ENCODE results near the gene FYN.

FYN gene

GRCh38 chr6:111740506-111740905, 132.7 kb downstream of the FYN start:
- no peak for DNase-seq (ENCODE audit: low read depth, low spot score)
- no peak overlapping the region for H3K27ac ChIP-seq

DNA sequence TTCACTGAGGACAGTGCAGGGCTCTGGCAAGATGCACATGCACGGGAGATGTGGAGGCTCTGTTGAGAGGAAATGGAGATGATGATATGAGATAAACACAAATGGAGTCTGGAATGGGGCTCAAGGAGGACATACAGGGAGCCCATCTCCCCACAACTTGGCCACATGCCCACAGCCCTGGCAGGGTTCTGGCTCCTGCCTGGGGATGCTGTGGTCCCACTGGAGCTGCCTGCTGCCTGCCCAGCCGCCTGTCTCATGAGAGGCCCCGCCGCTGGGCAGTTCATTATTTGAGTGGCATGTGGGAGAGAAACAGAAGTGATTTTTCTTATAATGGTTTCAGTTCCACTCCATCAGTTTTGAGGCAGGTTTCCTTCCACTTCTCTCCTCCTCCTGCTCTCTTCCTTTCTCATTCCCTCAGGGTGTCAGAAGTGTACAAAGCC, 134.0 kb downstream of the FYN start:
- H3K27ac ChIP-seq, result no peak overlapping the region
- DNase-seq (ENCODE audit: low read depth, low spot score), result no peak

DNA sequence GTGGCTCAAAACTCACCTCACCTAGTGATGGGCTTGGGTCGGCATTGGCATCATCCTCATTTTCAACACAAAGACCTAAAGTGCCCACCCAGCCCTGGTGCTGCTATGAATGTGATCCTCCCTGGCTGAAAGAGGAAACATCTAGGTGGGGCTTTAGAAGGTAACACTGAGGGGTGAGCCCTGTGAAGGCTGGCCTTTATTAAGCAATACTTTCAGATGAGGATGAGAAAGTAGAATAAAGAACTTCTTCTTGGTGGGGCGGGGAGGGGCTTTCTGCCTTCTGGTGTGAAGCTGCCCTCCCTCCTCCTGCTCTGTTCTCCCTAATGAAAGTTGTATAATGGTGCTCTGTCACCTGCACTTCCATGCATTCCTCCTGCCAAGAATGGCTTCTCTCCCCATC, 134.6 kb downstream of the FYN start:
- no peak overlapping the region for H3K27ac ChIP-seq
- no peak for DNase-seq (ENCODE audit: low read depth, low spot score)

- no peak overlapping the region for H3K27ac ChIP-seq
- DNase-seq (ENCODE audit: low read depth, low spot score), result no peak
These were observed 135.1 kb downstream of the FYN start for GRCh38 chr6:111738156-111738555.

- peak; percentile 18 for DNase-seq (ENCODE audit: low read depth, low spot score)
- H3K27ac ChIP-seq, result no peak overlapping the region
These were observed 136.2 kb downstream of the FYN start for GRCh38 chr6:111737065-111737521.

DNA sequence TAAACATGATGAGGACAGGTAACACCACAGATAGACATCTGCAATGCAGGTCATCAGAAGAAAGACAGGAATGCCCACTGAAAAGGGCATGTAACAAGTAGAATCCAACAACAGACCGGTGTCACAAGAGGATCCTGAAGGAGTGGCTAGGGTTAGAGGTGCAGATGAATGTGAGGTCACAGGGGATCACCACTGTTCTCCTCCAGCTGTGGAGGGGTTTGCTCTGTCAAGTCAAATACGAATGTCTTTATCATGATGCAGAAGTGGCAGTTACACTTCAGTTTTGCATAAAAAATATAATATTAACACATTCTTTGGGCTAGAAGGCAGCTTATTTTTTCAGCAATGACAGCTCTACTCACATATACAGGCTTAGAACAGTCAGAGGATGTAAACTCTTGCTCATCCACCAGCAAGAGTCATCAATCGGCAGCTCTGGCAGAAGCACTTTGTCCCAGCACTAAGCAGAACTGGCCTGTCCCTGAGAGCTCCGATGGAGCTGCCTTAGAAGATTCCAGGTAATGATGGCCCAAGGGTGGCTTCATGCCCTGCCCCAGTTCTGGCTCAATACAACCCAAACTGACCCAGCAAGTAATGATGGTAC, 137.1 kb downstream of the FYN start:
- H3K27ac ChIP-seq, result no peak overlapping the region
- DNase-seq (ENCODE audit: low read depth, low spot score), result no peak

GRCh38 chr6:111734068-111735061, 138.9 kb downstream of the FYN start:
- DNase-seq (ENCODE audit: low read depth, low spot score), result no peak
- no peak overlapping the region for H3K27ac ChIP-seq

DNA sequence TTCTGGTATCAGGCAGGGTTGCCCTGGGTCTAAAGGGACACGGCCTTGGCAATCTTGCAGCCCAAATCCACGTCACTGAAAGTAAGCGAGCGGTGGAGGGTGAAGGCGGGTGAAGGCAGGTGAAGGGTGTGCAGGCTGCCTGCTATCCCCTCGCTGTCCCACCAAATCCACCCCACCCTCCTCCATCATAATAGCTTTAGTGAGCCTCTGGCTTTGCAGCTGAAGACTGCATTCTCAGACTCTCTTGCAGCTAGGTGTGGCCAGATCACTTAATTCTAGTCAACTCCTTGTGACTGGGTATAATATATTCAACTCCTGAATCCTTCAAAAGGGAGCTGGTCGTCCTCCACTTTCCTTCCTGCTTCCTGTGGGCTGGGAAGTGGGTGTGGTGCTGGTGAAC, 140.9 kb downstream of the FYN start:
- no peak for DNase-seq (ENCODE audit: low read depth, low spot score)
- no peak overlapping the region for H3K27ac ChIP-seq

GRCh38 chr6:111731456-111732195, 141.6 kb downstream of the FYN start:
- no peak for DNase-seq (ENCODE audit: low read depth, low spot score)
- no peak overlapping the region for H3K27ac ChIP-seq

GRCh38 chr6:111730864-111731263, 142.4 kb downstream of the FYN start:
- H3K27ac ChIP-seq, result no peak overlapping the region
- no peak for DNase-seq (ENCODE audit: low read depth, low spot score)

DNA sequence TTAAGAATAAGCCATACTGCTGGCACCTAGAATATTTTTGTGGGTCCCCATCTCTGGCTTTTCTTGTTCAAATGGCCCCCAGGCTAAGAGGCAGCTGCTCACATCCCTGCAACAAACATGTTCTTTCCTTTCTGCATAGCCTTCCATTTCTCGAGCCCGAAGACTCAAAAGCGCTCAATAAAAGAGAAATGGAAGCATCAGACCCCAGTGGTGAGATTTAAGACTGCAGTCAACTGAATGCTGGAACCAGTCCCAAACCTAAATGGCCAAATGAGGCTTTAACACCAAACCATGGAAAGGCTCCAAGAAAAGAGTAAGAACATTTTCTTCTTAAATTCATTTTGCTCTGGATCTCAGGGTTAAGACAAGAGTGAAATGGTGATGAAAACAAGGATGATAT, 145.4 kb downstream of the FYN start:
- no peak for DNase-seq (ENCODE audit: low read depth, low spot score)
- no peak overlapping the region for H3K27ac ChIP-seq

- no peak for DNase-seq (ENCODE audit: low read depth, low spot score)
- no peak overlapping the region for H3K27ac ChIP-seq
These were observed 146.2 kb downstream of the FYN start for GRCh38 chr6:111727041-111727440.

DNA sequence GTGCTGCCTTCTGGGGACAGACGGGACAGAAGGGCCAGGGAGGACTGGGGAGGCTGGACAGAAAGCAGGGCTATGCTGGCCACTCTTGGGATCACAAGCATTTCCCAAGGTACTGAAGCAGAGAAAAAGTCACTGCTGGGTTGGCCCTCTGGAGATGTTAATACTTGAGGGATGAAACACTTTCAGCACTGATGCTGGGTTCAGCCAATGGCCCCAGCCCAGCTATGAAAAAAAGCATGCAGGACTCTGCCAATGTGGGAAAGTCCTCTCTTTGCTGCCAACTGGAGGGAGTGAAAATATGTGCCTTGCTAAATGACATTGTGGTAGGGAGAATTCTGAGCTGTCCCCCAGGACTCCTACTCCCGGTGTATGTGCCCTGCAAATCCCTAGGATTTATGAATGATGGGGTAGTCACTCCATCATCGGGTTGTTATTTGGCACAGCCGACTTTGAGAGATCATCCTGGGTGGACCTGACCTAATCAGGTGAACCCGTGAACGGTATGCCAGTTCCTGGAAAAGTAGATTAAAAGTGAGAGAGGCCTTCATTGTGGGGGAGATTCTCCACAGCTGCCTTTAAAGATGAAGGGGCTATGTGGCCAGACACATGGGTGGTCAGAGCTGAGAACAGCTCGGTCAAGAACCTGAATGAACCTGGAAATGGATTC, 147.7 kb downstream of the FYN start:
- no peak for DNase-seq (ENCODE audit: low read depth, low spot score)
- no peak overlapping the region for H3K27ac ChIP-seq

- DNase-seq (ENCODE audit: low read depth, low spot score), result no peak
- no peak overlapping the region for H3K27ac ChIP-seq
These were observed 148.7 kb downstream of the FYN start for GRCh38 chr6:111724505-111724904.

DNA sequence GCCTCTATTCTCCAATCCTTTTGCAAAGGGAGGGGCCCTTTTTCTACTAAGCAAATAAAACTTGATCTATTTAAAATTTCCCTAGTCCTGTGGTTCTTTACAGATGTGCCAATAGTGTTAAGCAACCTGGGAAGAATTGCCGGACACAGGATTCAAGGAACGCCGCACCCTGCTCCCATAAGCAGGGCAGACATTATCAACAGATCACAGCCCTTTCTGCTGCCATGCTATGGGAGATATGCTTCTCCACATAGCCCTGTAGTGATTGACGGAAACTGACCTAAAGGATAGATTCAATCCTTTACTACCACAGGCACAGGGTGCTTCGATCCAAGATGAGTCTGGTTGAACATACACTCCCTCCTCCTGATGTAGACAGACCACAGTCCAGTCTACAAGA, 149.2 kb downstream of the FYN start:
- DNase-seq (ENCODE audit: low read depth, low spot score), result no peak
- no peak overlapping the region for H3K27ac ChIP-seq

- no peak for DNase-seq (ENCODE audit: low read depth, low spot score)
- H3K27ac ChIP-seq, result no peak overlapping the region
These were observed 149.8 kb downstream of the FYN start for GRCh38 chr6:111723412-111723970.

- no peak for DNase-seq (ENCODE audit: low read depth, low spot score)
These were observed 151.0 kb downstream of the FYN start for GRCh38 chr6:111722179-111722731.

GRCh38 chr6:111721753-111722154, 151.5 kb downstream of the FYN start:
- no peak for DNase-seq (ENCODE audit: low read depth, low spot score)
- no peak overlapping the region for H3K27ac ChIP-seq

More at GRCh38 chr6:111722179-111722731, 151.0 kb downstream of the FYN start:
- H3K27ac ChIP-seq, result no peak overlapping the region

DNA sequence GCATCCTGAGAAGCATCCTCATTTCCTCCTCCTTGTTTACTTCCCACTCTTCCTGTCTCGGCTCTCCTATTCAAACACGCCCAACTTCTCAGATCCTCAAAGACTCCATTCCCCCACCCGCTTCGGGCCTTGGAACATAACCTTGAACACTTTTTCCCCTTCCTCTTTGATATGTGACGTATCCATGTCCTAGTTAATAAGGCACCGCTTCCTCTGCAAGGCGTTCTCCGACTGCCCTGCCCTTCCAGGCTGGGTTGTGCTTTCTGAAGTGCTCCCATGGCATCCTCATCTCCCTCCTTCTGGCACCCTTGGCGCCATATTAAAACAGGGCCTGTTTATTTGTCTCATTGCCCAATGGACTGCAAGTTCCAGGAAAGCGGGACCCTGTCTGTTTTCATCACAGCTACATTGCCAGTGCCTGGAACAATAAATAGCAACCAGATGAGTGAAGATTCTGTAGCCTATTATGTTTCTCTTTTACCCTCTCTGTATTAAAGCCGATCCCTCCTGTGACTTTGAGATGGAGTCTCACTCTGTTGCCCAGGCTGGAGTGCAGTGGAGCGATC, 152.2 kb downstream of the FYN start:
- no peak for DNase-seq (ENCODE audit: low read depth, low spot score)
- no peak overlapping the region for H3K27ac ChIP-seq
